Activated naive CD4-positive, alpha-beta T cell treated with anti-CD3 and anti-CD28 coated beads, Interleukin-2, amount 50 U/mL, for 24 hours (primary cell): ENCODE data around the gene MAP3K5.

Source experiments
- H3K27ac Mint-ChIP-seq: one replicate; pipeline ENCODE4 v1.8.0; 2021; ENCODE audit warnings: mild to moderate bottlenecking, mixed read lengths
- H3K27me3 Mint-ChIP-seq: one replicate; pipeline ENCODE4 v1.8.0; 2021; ENCODE audit warnings: mixed read lengths
- H3K36me3 Mint-ChIP-seq: one replicate; pipeline ENCODE4 v1.8.0; 2021; ENCODE audit warnings: mixed read lengths
- H3K4me1 Mint-ChIP-seq: one replicate; pipeline ENCODE4 v1.8.0; 2021; ENCODE audit warnings: mixed read lengths
- H3K4me3 Mint-ChIP-seq: one replicate; pipeline ENCODE4 v1.8.0; 2021; ENCODE audit warnings: mild to moderate bottlenecking, mixed read lengths
- H3K9me3 Mint-ChIP-seq: one replicate; pipeline ENCODE4 v1.8.0; 2021; ENCODE audit warnings: mixed read lengths

The MAP3K5 gene

GRCh38 chr6:136508725-136509392 is 283.4 kb downstream of the MAP3K5 start:
- no peak overlapping the region for H3K27ac Mint-ChIP-seq
- no peaks in the 10 kb centered on the region for H3K27me3 Mint-ChIP-seq
- H3K4me1 Mint-ChIP-seq: peaks cover 25% of the 10 kb centered on the region
- no peaks in the 10 kb centered on the region for H3K9me3 Mint-ChIP-seq
- no peak overlapping the region for H3K4me3 Mint-ChIP-seq
- H3K36me3 Mint-ChIP-seq: no peaks in the 10 kb centered on the region
